Uterus (tissue), 4 donors: ENCODE results near the gene MICALL1. TPM values are rescaled to one million over a fixed set of nuclear protein-coding genes. Genes with fewer than 3 reads are reported as not detected.

Experiments used
- DNase-seq, 2 donors: peaks; one replicate each; pipeline ENCODE4 v3.0.0-alpha.2; 2019 to 2020
- H3K27ac ChIP-seq, 2 donors: fragments of 200-600 bp; sonication (generic); 1 replicate in 1 of 2; 2 replicates in 1 of 2; pipeline ENCODE4 v1.5.1; 2016 to 2018
- H3K27me3 ChIP-seq, 2 donors: fragments of 200-600 bp; sonication (generic); one replicate each; pipeline ENCODE4 v1.5.1; 2018 to 2019; ENCODE audit warnings: control low read depth in 1 of 2
- H3K36me3 ChIP-seq, 2 donors: fragments of 200-600 bp; sonication (generic); one replicate each; pipeline ENCODE4 v1.5.1; 2019; ENCODE audit warnings: control low read depth in 1 of 2
- H3K4me1 ChIP-seq, 2 donors: fragments of 200-600 bp; sonication (generic); one replicate each; pipeline ENCODE4 v1.5.1; 2018 to 2019; ENCODE audit warnings: control low read depth in 1 of 2
- H3K4me3 ChIP-seq, 2 donors: fragments of 200-600 bp; sonication (generic); 1 replicate in 1 of 2; 2 replicates in 1 of 2; pipeline ENCODE4 v1.5.1; 2018 to 2019; ENCODE audit warnings: mild to moderate bottlenecking in 1 of 2
- H3K9me3 ChIP-seq, 2 donors: fragments of 200-600 bp; sonication (generic); one replicate each; pipeline ENCODE4 v1.5.1; 2019; ENCODE audit warnings: control low read depth in 1 of 2
- POLR2A ChIP-seq, 2 donors: fragments of 450-650 bp; IDR thresholded peaks; one replicate each; pipeline ENCODE4 v1.6.1; 2016; ENCODE audit warnings: antibody characterized with exemption in 2 of 2, mild to moderate bottlenecking in 1 of 2, moderate library complexity in 1 of 2
- intact Hi-C: fragments of 100-400 bp; cut with DNase I; formaldehyde crosslinking; loops from one replicate; pipeline ENCODE4 v1.15.1; 2023; ENCODE audit warnings: low total_unique reads
- total RNA-seq, 4 donors: library from RNA; depleted of rRNA in 3 of 4; stranded (reverse); fragments of >200 nt in 3 of 4; gene quantifications; one replicate each; pipeline versions ENCODE4 v1.1.0 to v1.2.4, GENCODE V29; 2014 to 2023
- TF ChIP-seq, protein P1 (sequence below), 4 experiments: fragments of 200-600 bp in 2 of 4; fragments of 450-650 bp in 2 of 4; sonication (generic) in 2 of 4; IDR thresholded peaks; one replicate each; pipeline ENCODE4 v1.5.1; 2016 to 2019; ENCODE audit warnings: antibody characterized with exemption in 4 of 4, mild to moderate bottlenecking in 2 of 4, moderate library complexity in 1 of 4
- donor health status: DM: yes; HTN: yes; CAD: no.

Gene MICALL1
- total RNA-seq, 4 donors from 2014 or later: 7.4 to 96.6 (median 46.6) TPM

- H3K9me3 ChIP-seq: no peaks in the 10 kb centered on the region
- H3K4me1 ChIP-seq: no peaks in the 10 kb centered on the region
- no peak overlapping the region for H3K4me3 ChIP-seq
- TF ChIP-seq POLR2A (IDR thresholded peaks at IDR 0.05): no peak
- TF ChIP-seq, protein P1, sequence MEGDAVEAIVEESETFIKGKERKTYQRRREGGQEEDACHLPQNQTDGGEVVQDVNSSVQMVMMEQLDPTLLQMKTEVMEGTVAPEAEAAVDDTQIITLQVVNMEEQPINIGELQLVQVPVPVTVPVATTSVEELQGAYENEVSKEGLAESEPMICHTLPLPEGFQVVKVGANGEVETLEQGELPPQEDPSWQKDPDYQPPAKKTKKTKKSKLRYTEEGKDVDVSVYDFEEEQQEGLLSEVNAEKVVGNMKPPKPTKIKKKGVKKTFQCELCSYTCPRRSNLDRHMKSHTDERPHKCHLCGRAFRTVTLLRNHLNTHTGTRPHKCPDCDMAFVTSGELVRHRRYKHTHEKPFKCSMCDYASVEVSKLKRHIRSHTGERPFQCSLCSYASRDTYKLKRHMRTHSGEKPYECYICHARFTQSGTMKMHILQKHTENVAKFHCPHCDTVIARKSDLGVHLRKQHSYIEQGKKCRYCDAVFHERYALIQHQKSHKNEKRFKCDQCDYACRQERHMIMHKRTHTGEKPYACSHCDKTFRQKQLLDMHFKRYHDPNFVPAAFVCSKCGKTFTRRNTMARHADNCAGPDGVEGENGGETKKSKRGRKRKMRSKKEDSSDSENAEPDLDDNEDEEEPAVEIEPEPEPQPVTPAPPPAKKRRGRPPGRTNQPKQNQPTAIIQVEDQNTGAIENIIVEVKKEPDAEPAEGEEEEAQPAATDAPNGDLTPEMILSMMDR (IDR thresholded peaks at IDR 0.05): no peak
- H3K27me3 ChIP-seq: no peaks in the 10 kb centered on the region
- H3K36me3 ChIP-seq: no peaks in the 10 kb centered on the region
- intact Hi-C loops: loop anchor here (5.0 kb wide), 1 partner anchor 151 kb away; no protein-coding TSS in a partner anchor
- H3K27ac ChIP-seq: no peak overlapping the region
- DNase-seq: no peak
Measured at GRCh38 chr22:37967637-37968451, 61.7 kb downstream of the MICALL1 start.

DNA sequence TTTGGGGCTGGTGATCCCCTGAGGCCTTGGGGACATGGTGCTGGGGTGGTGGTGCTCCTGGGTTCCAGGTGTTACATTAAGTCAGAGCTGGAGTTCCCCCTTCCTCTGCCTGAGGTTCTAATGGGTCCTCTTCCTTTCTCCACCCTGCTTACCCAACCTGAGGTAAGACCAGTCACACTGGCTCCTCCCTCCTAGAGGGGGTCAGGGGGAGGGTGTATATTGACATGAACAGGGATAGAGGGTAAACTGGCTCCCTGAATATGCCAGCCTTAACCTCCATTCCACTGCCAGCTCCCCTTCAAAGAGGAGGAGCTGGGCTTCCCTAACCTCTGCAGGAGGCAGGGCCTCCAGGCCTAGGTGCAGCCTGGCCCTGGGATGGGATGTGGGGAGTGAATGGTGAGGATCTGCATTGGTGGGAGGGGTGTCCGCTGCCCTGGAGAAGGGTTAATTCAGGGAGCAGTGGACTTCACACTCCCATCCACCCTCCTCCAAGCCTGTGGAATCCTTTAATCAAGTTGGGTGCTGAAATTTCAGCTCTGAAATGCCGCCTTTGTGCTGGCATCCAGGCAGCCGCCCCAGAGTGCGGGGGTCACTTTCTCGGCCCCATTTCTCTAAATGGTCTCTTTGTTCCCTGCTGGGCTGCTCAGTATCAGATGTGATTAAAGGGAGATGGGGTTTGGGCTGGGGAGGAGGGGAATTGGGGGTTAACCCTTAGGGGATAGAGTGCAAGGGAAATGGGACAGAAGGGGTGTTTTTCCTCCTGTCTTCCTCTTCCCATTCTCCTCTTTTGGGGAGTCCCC, 62.6 kb downstream of the MICALL1 start:
- intact Hi-C loops: loop anchor here (5.0 kb wide), 1 partner anchor 151 kb away; no protein-coding TSS in a partner anchor
- DNase-seq: no peak
- Histone ChIP-seq H3K9me3 (no peaks in the 10 kb centered on the region), H3K27ac (no peak overlapping the region), H3K4me1 (no peaks in the 10 kb centered on the region), H3K36me3 (no peaks in the 10 kb centered on the region), H3K4me3 (no peak overlapping the region), H3K27me3 (no peaks in the 10 kb centered on the region)
- no peak for TF ChIP-seq POLR2A (IDR thresholded peaks at IDR 0.05)
- TF ChIP-seq, protein P1 (IDR thresholded peaks at IDR 0.05): no peak

DNA sequence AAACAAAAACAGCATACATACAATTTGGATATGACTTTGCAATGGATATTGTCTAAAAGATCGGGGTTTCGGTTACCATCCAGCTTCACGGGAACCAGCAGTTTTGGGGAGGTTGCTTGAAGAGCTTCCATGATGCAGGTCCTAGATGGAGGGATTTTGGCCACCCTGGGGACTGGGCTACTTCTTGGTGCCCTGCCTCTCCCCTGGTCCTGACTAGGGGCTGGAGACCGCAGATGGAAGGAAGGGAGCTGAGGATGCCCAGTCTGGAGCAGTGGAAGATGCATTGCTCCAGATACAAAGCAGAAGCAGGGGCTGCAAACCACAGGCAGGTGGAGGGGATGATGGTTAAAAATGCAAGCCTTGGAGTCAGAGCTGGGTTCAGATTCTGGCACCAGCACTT, 64.8 kb downstream of the MICALL1 start:
- Histone ChIP-seq H3K9me3 (no peaks in the 10 kb centered on the region), H3K27me3 (no peaks in the 10 kb centered on the region), H3K27ac (no peak overlapping the region), H3K36me3 (no peaks in the 10 kb centered on the region), H3K4me1 (no peaks in the 10 kb centered on the region), H3K4me3 (no peak overlapping the region)
- intact Hi-C loops: no loop called here
- no peak for TF ChIP-seq POLR2A (IDR thresholded peaks at IDR 0.05)
- TF ChIP-seq, protein P1 (IDR thresholded peaks at IDR 0.05): no peak
- DNase-seq: no peak

- no peaks in the 10 kb centered on the region for H3K36me3 ChIP-seq
- no peaks in the 10 kb centered on the region for H3K4me1 ChIP-seq
- H3K27me3 ChIP-seq: no peaks in the 10 kb centered on the region
- no peak overlapping the region for H3K27ac ChIP-seq
- no peaks in the 10 kb centered on the region for H3K9me3 ChIP-seq
- DNase-seq: no peak
- intact Hi-C loops: no loop called here
- no peak overlapping the region for H3K4me3 ChIP-seq
- TF ChIP-seq POLR2A (IDR thresholded peaks at IDR 0.05): no peak
- TF ChIP-seq, protein P1 (IDR thresholded peaks at IDR 0.05): no peak
Measured at GRCh38 chr22:37971475-37972434, 65.7 kb downstream of the MICALL1 start.
